GM18873 (cell line): ENCODE data around the gene TSC2.

ENCODE experiments used
- ATAC-seq: cut with Tn5 transposase; IDR thresholded peaks from one replicate; pipeline ENCODE4 v1.9.1; 2021; ENCODE audit warnings: mild to moderate bottlenecking, moderate library complexity, moderate number of reproducible peaks; ENCODE audit not compliant: unreplicated experiment, low FRiP score

The TSC2 gene

GRCh38 chr16:2047330-2048115 is at the start of gene TSC2, which contains the start of gene NTHL1:
TSS of gene TSC2 (plus strand) at chr16:2047985. CDS start at chr16:2048616, 631 bp downstream.
TSS of gene NTHL1 (minus strand) at chr16:2047834. CDS start at chr16:2047823, 11 bp downstream.
- peak; percentile 91 for ATAC-seq

GRCh38 chr16:1998360-1998835 is 49.4 kb upstream of the TSC2 start:
- ATAC-seq = no peak

- ATAC-seq = no peak
Measured at GRCh38 chr16:1998852-1999801, 48.7 kb upstream of the TSC2 start.

GRCh38 chr16:1999866-2000514 is 47.8 kb upstream of the TSC2 start:
- no peak for ATAC-seq

GRCh38 chr16:2001035-2001434 is 46.8 kb upstream of the TSC2 start:
- ATAC-seq = no peak

GRCh38 chr16:2001456-2002355 is 46.1 kb upstream of the TSC2 start:
- no peak for ATAC-seq

GRCh38 chr16:2002406-2003230 is 45.2 kb upstream of the TSC2 start:
- ATAC-seq = no peak

GRCh38 chr16:2003231-2003826 is 44.5 kb upstream of the TSC2 start:
- ATAC-seq = no peak

- ATAC-seq = no peak
Measured at GRCh38 chr16:2003827-2004641, 43.8 kb upstream of the TSC2 start.

- ATAC-seq = no peak
Measured at GRCh38 chr16:2004795-2005517, 42.8 kb upstream of the TSC2 start.

- no peak for ATAC-seq
Measured at GRCh38 chr16:2005646-2006045, 42.1 kb upstream of the TSC2 start.

GRCh38 chr16:2006317-2006716 is 41.5 kb upstream of the TSC2 start:
- no peak for ATAC-seq

GRCh38 chr16:2007081-2007836 is 40.5 kb upstream of the TSC2 start:
- ATAC-seq = no peak

GRCh38 chr16:2008009-2008526 is 39.7 kb upstream of the TSC2 start:
- no peak for ATAC-seq

- no peak for ATAC-seq
Measured at GRCh38 chr16:2008631-2009163, 39.1 kb upstream of the TSC2 start.
